Mesenteric fat pad (tissue), 1 donor: ENCODE measurements around the gene ATP10A. TPM values are rescaled to one million over a fixed set of nuclear protein-coding genes. Genes with fewer than 3 reads are reported as not detected.
"Not testable (repeated sequence)": the region's sequence is repeated elsewhere in the genome, so short reads cannot be mapped to it uniquely, and the experiment has no call there.

Experiments used
- DNase-seq: peaks from one replicate; pipeline ENCODE4 v3.0.0-alpha.2; 2020; ENCODE audit warnings: low spot score
- total RNA-seq: library from RNA; stranded (reverse); fragmentation: NEBNext Ultra II Directional; extraction: Animal tissue kit (Norgen Biotek cat#: 25700); gene quantifications from one replicate; pipeline ENCODE4 v1.2.1, GENCODE V29; 2021
- donor health status: DM: yes; HTN: yes; CAD: no.

ATP10A gene
- total RNA-seq, 1 donor from 2014 or later, result 27.2 TPM

GRCh38 chr15:25668236-25668795, 194.8 kb downstream of the ATP10A start:
- no peak for DNase-seq

GRCh38 chr15:25667829-25668228, 195.3 kb downstream of the ATP10A start:
- no peak for DNase-seq

GRCh38 chr15:25665913-25666312, 197.2 kb downstream of the ATP10A start:
- DNase-seq, result no peak

- DNase-seq, result no peak
These were observed 198.4 kb downstream of the ATP10A start for GRCh38 chr15:25664761-25665160.

GRCh38 chr15:25663515-25663914, 199.6 kb downstream of the ATP10A start:
- DNase-seq, result no peak

- no peak for DNase-seq
These were observed 201.2 kb downstream of the ATP10A start for GRCh38 chr15:25661898-25662297.

- DNase-seq, result no peak
These were observed 203.9 kb downstream of the ATP10A start for GRCh38 chr15:25659251-25659650.

GRCh38 chr15:25658560-25658959, 204.6 kb downstream of the ATP10A start:
- DNase-seq, result no peak

GRCh38 chr15:25655207-25655948, 207.7 kb downstream of the ATP10A start:
- no peak for DNase-seq

GRCh38 chr15:25653371-25653770, 209.8 kb downstream of the ATP10A start:
- no peak for DNase-seq

GRCh38 chr15:25652704-25653103, 210.4 kb downstream of the ATP10A start:
- DNase-seq, result no peak

- no peak for DNase-seq
These were observed 213.7 kb downstream of the ATP10A start for GRCh38 chr15:25649390-25649789.

GRCh38 chr15:25643120-25643519, 220.0 kb downstream of the ATP10A start:
- DNase-seq, result no peak

GRCh38 chr15:25641762-25642161, 221.4 kb downstream of the ATP10A start:
- no peak for DNase-seq

GRCh38 chr15:25641361-25641760, 221.8 kb downstream of the ATP10A start:
- DNase-seq, result no peak

- not testable (repeated sequence) for DNase-seq
These were observed 222.2 kb downstream of the ATP10A start for GRCh38 chr15:25640959-25641358.

GRCh38 chr15:25640381-25640780, 222.7 kb downstream of the ATP10A start:
- DNase-seq, result no peak

- DNase-seq, result not testable (repeated sequence)
These were observed 226.6 kb downstream of the ATP10A start for GRCh38 chr15:25636486-25636885.

- DNase-seq, result no peak
These were observed 227.9 kb downstream of the ATP10A start for GRCh38 chr15:25635191-25635590.

- no peak for DNase-seq
These were observed 229.3 kb downstream of the ATP10A start for GRCh38 chr15:25633862-25634261.

- no peak for DNase-seq
These were observed 231.2 kb downstream of the ATP10A start for GRCh38 chr15:25631971-25632370.
